ENCODE measurements around the gene VPS37C.

VPS37C gene

DNA sequence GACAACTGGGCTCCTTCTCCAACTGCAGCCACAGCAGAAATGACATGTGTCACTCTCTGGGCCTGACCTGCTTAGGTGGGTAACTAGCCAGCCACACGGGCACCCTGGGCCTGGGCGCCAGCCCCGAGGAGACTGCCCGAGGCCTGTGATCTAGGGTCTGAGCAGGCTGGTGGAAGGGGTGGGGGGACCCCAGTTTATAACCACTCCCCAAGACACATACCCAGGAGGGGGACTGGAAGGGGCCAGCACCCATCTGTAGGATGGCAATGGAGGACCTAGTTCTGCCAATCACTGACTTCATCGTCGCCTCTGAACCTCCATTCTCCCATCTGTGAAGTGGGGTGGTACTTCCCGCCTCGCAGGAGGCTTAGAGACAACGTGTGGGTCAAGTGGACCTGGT is 42.8 kb downstream of the VPS37C start:
- TF ChIP-seq, protein P1, sequence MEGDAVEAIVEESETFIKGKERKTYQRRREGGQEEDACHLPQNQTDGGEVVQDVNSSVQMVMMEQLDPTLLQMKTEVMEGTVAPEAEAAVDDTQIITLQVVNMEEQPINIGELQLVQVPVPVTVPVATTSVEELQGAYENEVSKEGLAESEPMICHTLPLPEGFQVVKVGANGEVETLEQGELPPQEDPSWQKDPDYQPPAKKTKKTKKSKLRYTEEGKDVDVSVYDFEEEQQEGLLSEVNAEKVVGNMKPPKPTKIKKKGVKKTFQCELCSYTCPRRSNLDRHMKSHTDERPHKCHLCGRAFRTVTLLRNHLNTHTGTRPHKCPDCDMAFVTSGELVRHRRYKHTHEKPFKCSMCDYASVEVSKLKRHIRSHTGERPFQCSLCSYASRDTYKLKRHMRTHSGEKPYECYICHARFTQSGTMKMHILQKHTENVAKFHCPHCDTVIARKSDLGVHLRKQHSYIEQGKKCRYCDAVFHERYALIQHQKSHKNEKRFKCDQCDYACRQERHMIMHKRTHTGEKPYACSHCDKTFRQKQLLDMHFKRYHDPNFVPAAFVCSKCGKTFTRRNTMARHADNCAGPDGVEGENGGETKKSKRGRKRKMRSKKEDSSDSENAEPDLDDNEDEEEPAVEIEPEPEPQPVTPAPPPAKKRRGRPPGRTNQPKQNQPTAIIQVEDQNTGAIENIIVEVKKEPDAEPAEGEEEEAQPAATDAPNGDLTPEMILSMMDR (IDR thresholded peaks at IDR 0.05): no peak

DNA sequence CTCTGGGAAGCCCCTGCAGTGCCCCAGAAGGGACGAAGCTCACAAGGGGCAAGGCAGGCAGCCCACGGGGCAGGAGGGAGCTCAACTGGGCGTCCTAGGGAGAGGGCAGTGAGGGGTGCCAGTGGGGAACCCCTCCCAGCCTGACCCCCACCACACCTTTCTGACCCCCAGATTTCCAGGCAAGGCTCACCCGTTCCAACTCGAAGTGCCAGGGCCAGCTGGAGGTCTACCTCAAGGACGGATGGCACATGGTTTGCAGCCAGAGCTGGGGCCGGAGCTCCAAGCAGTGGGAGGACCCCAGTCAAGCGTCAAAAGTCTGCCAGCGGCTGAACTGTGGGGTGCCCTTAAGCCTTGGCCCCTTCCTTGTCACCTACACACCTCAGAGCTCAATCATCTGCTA is 43.2 kb downstream of the VPS37C start:
- TF ChIP-seq, protein P1 (IDR thresholded peaks at IDR 0.05): no peak

DNA sequence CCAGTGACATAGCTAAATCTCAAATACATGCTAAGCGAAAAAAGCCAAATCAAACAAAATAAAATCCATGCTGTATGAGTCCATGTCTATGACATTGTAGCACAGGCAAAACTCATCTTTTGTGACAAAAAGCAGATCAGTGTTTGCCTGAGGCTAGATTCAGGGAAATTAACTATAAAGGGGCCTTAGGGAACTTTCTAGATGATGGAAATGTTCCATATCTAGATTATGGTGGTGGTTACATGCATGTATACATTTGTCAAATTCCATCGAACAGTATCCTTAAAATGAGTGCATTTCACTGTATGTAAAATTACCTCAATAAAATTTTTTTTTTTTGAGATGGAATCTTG is 44.1 kb downstream of the VPS37C start:
- TF ChIP-seq, protein P1 (IDR thresholded peaks at IDR 0.05): no peak

DNA sequence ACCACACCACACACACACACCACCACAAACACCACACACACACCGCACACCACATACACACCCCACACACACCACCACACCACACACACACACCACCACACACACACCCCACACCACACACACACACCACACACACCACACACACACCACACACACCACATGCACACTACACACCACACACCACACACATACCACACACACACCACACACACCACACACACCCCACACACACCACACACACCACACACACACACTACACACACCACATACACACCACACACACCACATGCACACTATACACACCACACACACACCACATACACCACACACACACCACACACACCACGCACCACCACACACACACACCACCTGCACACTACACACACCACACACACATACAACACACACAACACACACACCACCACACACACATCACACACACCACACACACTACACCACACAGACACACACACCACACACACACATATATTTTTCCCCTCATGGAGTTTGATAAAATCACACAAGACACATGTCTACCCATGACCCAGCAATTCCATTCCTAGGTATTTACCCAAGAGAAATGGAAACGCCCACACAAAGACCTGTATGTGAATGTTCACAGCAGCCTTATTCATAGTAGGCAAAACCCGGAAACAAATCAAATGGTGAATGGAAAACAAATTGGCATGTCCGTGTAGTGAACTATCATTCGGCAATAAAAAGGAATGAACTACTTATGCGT is 44.6 kb downstream of the VPS37C start:
- TF ChIP-seq, protein P1 (IDR thresholded peaks at IDR 0.05): no peak

DNA sequence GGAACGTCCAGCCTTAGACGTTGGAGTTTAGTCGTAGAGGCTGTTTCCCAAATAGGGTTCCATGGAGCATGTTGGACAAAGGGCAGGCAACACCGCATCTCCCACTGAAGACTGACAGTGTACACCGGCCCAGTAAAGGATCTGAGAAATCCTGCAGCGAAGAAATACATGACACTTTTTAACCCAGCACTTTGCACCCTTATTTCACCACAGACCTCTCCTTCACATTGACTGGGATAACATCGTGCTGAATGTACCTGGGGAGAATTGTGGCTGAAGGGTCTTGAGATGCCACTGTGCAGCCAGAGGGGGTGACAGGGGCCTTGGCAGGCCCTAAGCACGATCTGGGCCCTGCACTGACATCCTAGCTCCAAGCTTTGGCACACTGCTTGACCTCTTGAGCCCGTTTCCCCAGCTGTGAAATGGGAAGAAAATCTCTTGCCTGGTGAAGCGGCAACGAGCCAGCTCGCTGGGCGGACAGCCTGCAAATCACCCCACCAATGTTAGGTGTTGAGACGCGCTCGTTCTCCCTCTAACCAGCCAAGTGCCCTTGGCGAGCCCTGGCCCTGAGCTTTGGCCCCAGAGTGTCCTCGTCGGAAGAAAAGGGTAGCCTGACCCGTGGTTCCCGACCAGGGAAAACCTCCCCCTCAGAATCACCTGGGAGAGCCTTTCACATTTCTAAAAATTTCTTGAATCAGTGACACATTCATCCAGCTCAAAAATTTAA is 45.6 kb downstream of the VPS37C start:
- TF ChIP-seq, protein P1 (IDR thresholded peaks at IDR 0.05): no peak

DNA sequence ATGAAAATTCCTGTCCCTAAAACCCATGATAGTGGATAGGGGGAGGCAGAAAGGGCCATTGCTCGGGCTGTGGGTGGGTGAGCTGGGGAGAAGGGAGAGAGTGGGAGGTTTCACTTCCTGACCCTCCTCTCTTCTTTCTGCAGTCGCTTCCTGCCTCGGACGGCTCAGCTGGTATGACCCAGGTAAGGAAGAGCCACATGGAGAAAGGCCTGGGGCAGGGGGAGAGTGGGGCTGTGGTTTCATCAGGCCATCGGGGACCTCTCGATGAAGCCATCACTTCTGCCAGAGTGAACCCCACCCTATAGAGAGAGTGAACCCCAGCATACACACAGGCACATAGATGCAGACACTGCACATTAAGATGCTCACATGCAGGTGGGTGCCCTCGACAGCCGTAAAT is 46.3 kb downstream of the VPS37C start:
- TF ChIP-seq, protein P1 (IDR thresholded peaks at IDR 0.05): no peak

DNA sequence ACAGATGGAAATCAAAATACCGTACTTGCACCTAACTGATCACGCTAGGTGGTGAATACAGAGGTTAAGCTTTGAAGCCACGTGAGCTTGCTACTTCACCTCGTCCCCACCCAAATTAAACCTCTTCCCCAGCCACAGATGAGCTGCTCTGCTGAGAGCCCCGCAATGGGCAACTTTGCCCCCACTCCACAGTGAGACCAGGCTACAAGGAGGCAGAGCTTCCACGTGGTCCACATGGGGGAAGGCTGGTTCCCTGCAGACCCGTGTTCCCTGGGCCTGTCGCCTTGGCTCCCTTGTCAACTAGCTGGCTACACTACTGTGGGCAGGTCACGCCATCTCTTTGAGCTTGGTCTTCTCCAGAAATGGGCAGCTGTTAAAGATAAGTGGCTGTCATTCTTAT is 48.0 kb downstream of the VPS37C start:
- TF ChIP-seq, protein P1 (IDR thresholded peaks at IDR 0.05): no peak
